GM18505 (cell line): Measurements from ENCODE around the gene BDH1.
"Not testable (repeated sequence)": the region's sequence is repeated elsewhere in the genome, so short reads cannot be mapped to it uniquely, and the experiment has no call there.

Experiments
- ATAC-seq: cut with Tn5 transposase; IDR thresholded peaks from one replicate; pipeline ENCODE4 v1.9.1; 2021; ENCODE audit not compliant: unreplicated experiment
- POLR2A ChIP-seq: IDR thresholded peaks from 4 replicates; pipeline ENCODE4 v1.6.1; 2011; ENCODE audit warnings: borderline replicate concordance; ENCODE audit not compliant: insufficient read depth, insufficient read length; ENCODE audit errors: extremely low read depth

The BDH1 gene

DNA sequence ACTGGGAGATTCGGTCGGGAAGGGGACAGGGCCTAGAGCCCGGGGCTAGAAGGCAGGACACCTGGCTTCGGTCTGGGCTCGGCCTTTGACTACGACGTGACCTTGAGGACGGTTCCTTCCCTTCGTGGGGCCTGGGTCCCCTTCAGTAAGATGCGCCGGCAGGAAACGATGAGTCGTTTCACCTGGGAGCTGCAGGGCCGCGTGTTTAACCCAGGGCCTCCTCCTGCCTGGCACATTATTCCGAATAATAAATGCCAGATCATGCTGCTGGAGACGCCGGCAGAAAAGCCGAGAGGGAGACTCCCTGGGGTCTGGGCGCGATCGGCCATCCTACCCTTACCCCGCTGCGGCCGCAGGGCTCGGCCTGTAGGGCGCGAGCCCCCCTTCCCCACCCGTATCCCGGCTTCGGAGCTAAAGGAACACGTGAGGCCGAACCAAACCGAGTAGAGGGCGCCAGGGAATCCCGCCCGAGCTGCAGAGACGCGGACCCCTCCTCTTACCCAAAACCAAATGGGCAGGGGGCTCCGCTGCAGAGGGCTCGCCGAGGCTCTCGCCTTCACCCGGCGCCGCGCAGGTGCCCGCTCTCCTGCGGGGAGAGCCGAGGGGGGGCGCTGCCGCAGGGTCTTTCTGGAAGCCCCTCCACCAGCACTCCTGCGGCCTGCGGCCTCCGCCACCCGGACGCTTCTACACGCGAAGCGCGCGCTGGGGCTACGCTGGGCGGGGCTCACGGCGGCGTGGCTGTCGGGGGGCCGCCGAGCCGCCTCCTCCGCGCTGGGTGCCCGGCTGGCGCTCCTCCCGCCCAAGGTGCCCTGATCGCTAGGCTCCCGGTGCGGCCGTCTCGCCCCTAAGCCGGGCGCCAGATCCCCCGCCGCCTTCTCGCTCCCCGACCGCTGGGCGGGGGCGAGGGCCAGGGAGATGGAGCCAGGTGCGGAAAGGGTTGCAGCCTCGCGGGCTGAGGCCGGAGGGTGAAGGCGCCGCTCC, at the start of gene BDH1:
BDH1 (minus strand) TSS at position 688 of the 981 bp plus-strand sequence. CDS start 9,525 bp downstream, outside the sequence.
- peak; percentile 38 for ATAC-seq
- TF ChIP-seq POLR2A: peak; percentile 73

GRCh38 chr3:197603317-197603933, 47.7 kb upstream of the BDH1 start:
- no peak for TF ChIP-seq POLR2A
- no peak for ATAC-seq

DNA sequence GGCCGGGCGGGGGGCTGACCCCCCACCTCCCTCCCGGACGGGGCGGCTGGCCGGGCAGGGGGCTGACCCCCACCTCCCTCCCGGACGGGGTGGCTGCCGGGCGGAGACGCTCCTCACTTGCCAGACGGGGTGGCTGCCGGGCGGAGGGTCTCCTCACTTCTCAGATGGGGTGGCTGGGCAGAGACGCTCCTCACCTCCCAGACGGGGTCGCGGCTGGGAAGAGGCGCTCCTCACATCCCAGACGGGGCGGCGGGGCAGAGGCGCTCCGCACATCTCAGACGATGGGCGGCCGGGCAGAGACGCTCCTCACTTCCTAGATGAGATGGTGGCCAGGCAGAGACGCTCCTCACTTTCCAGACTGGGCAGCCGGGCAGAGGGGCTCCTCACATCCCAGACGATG, 46.6 kb upstream of the BDH1 start:
- ATAC-seq: not testable (repeated sequence)

- ATAC-seq: not testable (repeated sequence)
Observed at GRCh38 chr3:197601566-197601840, 45.7 kb upstream of the BDH1 start.

- ATAC-seq: no peak
- TF ChIP-seq POLR2A: no peak
Observed at GRCh38 chr3:197600796-197601565, 45.2 kb upstream of the BDH1 start.

- ATAC-seq: peak; percentile 75
- no peak for TF ChIP-seq POLR2A
Observed at GRCh38 chr3:197599089-197599765, 43.5 kb upstream of the BDH1 start.

DNA sequence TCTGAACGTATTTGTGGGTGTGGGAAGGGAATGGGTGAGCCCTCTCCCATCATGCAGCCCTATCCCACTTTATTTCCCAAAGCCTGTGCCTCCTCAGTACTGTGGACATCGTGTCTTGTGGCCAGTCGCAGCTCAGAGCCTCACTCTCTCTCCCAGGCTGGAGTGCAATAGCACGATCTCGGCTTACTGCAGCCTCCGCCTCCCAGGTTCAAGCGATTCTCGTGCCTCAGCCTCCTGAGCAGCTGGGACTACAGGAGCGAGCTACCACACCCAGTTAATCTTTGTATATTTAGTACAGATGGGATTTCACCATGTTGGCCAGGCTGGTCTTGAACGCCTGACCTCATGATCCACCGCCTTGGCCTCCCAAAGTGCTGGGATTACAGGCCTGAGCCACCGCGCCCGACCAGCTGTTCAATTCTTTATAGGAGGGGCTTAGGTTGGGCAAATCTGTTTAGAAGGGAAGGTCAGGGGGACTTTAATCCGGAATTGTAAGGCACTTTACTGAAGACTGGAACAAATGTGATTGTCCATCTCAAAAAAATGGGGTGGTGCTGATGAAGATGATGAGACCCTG, 42.7 kb upstream of the BDH1 start:
- TF ChIP-seq POLR2A: no peak
- no peak for ATAC-seq

- no peak for ATAC-seq
- TF ChIP-seq POLR2A: no peak
Observed at GRCh38 chr3:197597335-197597734, 41.6 kb upstream of the BDH1 start.

DNA sequence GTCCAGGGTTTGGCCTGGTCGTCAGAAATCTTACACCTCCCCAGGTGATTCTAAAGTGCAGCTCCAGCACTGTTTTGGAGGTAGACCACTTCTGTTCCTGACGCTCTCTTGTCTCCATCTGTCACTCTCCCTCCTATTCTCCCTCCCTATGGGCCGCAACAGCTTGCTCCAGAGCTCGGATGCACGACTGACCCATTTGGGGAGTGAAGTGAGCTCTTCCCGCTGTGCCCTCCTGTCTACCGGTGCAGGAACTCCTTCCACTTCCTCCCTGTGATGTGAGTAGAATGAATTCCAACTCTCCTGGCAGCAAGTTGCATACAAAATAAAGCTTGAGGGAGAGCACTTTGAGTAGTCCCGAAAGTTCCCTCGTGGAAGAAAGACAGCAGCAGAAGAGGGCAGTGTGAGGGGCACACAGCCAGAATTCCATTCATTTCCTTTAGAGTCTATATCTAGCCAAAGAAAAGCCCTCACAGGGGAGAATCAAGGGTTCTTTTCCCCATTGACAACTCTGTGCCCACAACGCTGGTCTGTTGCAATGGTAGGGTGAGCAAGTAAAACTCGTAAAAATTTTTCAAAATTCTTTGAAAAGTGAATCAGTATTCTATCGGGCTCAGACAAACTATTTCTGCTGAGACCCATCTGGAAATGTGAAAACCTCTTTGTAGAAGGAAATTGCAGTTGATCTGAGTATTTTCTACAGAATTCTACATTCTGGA, 39.9 kb upstream of the BDH1 start:
- no peak for TF ChIP-seq POLR2A
- no peak for ATAC-seq

GRCh38 chr3:197593046-197593380, 37.2 kb upstream of the BDH1 start:
- no peak for ATAC-seq
- TF ChIP-seq POLR2A: no peak

DNA sequence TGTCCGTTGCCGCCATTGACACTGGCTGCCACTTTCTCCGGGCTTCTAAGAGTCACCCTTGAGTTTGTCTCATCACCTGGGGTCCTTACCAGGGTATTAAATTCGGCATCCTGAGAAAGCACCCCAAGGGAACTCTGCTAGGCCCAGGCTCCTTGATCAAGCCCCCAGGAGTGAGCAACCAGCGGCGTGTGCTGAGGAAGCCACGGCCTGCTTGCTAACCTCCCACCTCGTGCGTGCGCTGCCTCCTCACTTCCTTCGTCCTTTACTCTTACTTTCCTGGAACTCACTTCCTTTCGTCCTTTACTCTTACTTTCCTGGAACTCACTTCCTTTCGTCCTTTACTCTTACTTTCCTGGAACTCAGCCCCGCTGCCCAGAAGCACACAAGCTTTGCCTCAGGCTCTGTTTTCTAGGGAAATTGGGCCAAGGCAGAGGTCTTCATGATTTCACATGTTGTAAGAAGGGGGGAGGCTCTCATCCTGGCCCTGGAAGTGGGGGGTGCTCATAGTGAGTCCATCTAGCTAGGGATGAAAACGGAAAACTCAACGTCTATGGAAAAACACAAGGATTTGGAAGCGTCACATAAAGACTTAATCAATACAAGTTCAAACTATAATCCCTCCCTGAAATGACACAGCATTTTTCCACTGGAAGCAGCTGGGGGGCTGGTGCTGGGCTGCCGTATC, 36.7 kb upstream of the BDH1 start:
- no peak for ATAC-seq
- TF ChIP-seq POLR2A: no peak

DNA sequence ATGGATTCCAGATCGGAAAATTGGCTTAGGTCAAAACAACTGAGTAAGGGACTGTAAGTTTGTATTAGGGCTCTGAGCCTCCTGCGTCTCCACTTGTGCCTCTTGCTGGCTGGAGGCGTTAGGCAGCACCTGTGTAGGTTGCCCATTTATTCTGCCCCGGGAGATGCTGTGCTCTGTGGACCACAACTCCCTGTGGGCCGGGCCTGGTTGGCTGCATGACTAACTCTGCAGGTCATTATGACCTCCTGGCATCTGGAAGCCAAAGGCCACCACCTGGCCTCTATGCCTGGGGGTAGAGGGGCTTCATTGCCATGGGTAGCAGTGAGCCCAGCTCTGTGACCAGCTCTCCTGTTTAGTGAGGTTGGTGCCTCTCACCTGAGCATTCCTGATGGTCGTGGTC, 36.0 kb upstream of the BDH1 start:
- TF ChIP-seq POLR2A: no peak
- no peak for ATAC-seq
